PC-3 (cell line): ENCODE data around the gene NLRX1.

ENCODE experiments used
- EZH2 ChIP-seq: fragments of 300-600 bp; sonication (generic); IDR thresholded peaks from one replicate; pipeline ENCODE4 v1.6.1; 2017; ENCODE audit warnings: antibody characterized with exemption, mild to moderate bottlenecking, low read length; ENCODE audit not compliant: unreplicated experiment
- EZH2phosphoT487 ChIP-seq: fragments of 300-600 bp; sonication (generic); IDR thresholded peaks from 2 replicates; pipeline ENCODE4 v1.6.1; 2018; ENCODE audit warnings: mild to moderate bottlenecking, antibody characterized with exemption, low read length, borderline replicate concordance
- TF ChIP-seq, protein P1 (sequence below): fragments of 300-600 bp; sonication (generic); conservative IDR thresholded peaks from 2 replicates; pipeline ENCODE4 v1.5.1; 2017; ENCODE audit warnings: antibody characterized with exemption, low read depth, mild to moderate bottlenecking, low read length

DNA sequence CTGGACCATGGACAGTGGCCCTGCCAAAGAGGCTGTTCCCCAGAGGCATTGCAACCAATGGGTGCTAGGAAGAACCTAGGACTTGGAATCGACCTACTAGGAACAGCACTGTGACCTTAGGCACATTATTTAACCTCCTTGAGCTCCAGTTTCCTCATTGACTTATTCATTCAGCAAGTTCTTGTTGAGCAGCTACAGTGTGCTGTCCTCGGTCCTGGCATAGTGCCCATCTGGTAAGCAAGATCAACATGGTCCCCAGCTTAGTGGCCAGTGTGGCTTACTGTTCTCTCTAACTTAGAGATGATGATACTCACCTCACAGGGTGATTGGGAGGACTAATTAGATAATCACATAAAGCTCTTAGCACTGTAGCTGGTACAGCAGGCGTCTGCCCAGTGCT is 11.5 kb upstream of the NLRX1 start:
- TF ChIP-seq, protein P1, sequence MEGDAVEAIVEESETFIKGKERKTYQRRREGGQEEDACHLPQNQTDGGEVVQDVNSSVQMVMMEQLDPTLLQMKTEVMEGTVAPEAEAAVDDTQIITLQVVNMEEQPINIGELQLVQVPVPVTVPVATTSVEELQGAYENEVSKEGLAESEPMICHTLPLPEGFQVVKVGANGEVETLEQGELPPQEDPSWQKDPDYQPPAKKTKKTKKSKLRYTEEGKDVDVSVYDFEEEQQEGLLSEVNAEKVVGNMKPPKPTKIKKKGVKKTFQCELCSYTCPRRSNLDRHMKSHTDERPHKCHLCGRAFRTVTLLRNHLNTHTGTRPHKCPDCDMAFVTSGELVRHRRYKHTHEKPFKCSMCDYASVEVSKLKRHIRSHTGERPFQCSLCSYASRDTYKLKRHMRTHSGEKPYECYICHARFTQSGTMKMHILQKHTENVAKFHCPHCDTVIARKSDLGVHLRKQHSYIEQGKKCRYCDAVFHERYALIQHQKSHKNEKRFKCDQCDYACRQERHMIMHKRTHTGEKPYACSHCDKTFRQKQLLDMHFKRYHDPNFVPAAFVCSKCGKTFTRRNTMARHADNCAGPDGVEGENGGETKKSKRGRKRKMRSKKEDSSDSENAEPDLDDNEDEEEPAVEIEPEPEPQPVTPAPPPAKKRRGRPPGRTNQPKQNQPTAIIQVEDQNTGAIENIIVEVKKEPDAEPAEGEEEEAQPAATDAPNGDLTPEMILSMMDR = no peak
- no peak for TF ChIP-seq EZH2phosphoT487
- TF ChIP-seq EZH2 = no peak
